ENCODE results near the gene CEP41. TPM values are rescaled to one million over a fixed set of nuclear protein-coding genes. Genes with fewer than 3 reads are reported as not detected.

CEP41 gene
- total RNA-seq, 2 experiments from 2014 or later: 3.3 to 4.8 TPM

DNA sequence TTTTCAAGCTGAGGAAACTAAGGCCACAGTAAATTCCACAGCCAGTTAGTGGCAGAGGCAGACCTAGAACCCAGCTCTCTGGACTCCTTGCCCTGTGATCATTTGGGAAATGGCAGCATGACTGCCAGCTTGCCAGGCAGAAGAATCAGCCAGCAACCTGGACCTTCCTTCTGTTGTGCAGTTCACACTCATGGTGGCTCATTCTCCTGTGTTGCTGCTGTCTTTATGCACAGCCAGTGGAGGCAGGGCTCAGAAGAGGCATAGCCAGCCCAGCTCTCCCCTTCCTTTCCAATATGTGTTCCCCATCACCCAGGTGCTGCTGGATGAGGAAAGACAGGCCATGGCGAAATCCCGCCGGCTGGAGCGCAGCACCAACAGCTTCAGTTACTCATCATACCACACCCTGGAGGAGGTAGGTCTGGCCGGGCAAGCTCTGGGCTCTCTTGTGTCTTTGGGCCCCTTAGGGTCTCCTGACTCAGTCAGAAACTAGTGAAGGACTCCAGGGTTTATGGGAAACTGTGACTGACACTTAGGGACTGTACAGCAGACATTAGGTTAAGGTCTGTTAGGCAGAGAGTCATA, 81.4 kb downstream of the CEP41 start:
- DNase-seq: no peak
- H3K27ac Mint-ChIP-seq: no peak overlapping the region
- ChIA-PET CTCF (no interaction called here), POLR2A (interaction anchor here (0.8 kb wide), 1 partner anchor 33 kb away, joined by 3 read pairs; no protein-coding TSS in a partner anchor)
- Histone ChIP-seq H3K27ac (ENCODE audit: low read depth in 1 of 2, low read length in 2 of 2) (no peak overlapping the region), H3K9me3 (ENCODE audit: control insufficient read depth in 1 of 2, insufficient read depth in 1 of 2, low read length in 2 of 2) (peaks cover 10 to 11% of the 10 kb centered on the region in 2 experiments), H3K4me3 (ENCODE audit: low read length) (no peak overlapping the region), H3K4me1 (ENCODE audit: insufficient read depth, low read length) (no peaks in the 10 kb centered on the region), H3K36me3 (ENCODE audit: insufficient read depth, low read length) (no peaks in the 10 kb centered on the region), H3K27me3 (ENCODE audit: control insufficient read depth in 1 of 2, insufficient read depth in 2 of 2, low read length in 2 of 2) (peaks cover 0 to 2% of the 10 kb centered on the region in 2 experiments)
- H3K4me3 Mint-ChIP-seq: no peak overlapping the region
- ATAC-seq (ENCODE audit: poor library complexity): no peak
- H3K4me1 Mint-ChIP-seq (ENCODE audit: low read depth): no peaks in the 10 kb centered on the region
- H3K27me3 Mint-ChIP-seq: no peaks in the 10 kb centered on the region
- peaks cover 5% of the 10 kb centered on the region for H3K9me3 Mint-ChIP-seq
- intact Hi-C loops (cut with DNase I, micrococcal nuclease): no loop called here
- TF ChIP-seq, protein P1, sequence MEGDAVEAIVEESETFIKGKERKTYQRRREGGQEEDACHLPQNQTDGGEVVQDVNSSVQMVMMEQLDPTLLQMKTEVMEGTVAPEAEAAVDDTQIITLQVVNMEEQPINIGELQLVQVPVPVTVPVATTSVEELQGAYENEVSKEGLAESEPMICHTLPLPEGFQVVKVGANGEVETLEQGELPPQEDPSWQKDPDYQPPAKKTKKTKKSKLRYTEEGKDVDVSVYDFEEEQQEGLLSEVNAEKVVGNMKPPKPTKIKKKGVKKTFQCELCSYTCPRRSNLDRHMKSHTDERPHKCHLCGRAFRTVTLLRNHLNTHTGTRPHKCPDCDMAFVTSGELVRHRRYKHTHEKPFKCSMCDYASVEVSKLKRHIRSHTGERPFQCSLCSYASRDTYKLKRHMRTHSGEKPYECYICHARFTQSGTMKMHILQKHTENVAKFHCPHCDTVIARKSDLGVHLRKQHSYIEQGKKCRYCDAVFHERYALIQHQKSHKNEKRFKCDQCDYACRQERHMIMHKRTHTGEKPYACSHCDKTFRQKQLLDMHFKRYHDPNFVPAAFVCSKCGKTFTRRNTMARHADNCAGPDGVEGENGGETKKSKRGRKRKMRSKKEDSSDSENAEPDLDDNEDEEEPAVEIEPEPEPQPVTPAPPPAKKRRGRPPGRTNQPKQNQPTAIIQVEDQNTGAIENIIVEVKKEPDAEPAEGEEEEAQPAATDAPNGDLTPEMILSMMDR (IDR thresholded peaks at IDR 0.05): no peak
- no peaks in the 10 kb centered on the region for H3K36me3 Mint-ChIP-seq (ENCODE audit: low read depth)

DNA sequence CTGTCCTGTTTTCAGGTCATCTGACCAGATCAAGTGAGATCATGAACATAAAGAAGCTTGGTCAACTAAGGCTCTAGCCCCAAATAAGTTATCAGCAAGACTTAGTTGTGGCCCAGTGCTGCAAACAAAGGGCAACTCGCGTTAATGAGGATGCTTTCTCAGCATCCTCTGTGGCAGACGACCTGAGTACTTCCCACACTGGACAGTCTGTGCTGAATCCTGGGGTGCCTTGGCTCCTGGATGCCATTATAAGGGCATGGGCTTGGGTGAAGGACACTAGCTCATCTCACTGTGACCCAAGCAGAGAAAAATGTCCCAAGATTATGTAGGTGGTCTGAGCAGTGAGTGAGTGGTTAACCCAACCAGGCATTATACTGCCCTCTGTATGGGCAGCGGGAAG, 82.3 kb downstream of the CEP41 start:
- H3K27me3 Mint-ChIP-seq: no peaks in the 10 kb centered on the region
- Histone ChIP-seq H3K27ac (ENCODE audit: low read depth in 1 of 2, low read length in 2 of 2) (no peak overlapping the region), H3K4me3 (ENCODE audit: low read length) (no peak overlapping the region), H3K36me3 (ENCODE audit: insufficient read depth, low read length) (no peaks in the 10 kb centered on the region), H3K4me1 (ENCODE audit: insufficient read depth, low read length) (no peaks in the 10 kb centered on the region), H3K9me3 (ENCODE audit: control insufficient read depth in 1 of 2, insufficient read depth in 1 of 2, low read length in 2 of 2) (peaks cover 10 to 11% of the 10 kb centered on the region in 2 experiments), H3K27me3 (ENCODE audit: control insufficient read depth in 1 of 2, insufficient read depth in 2 of 2, low read length in 2 of 2) (peaks cover 0 to 2% of the 10 kb centered on the region in 2 experiments)
- H3K9me3 Mint-ChIP-seq: peaks cover 5% of the 10 kb centered on the region
- TF ChIP-seq, protein P1 (IDR thresholded peaks at IDR 0.05): no peak
- ATAC-seq (ENCODE audit: poor library complexity) (no peak), DNase-seq (no peak)
- ChIA-PET POLR2A (no interaction called here), CTCF (no interaction called here)
- intact Hi-C loops (cut with DNase I, micrococcal nuclease): no loop called here
- no peak overlapping the region for H3K4me3 Mint-ChIP-seq
- no peaks in the 10 kb centered on the region for H3K36me3 Mint-ChIP-seq (ENCODE audit: low read depth)
- no peaks in the 10 kb centered on the region for H3K4me1 Mint-ChIP-seq (ENCODE audit: low read depth)
- no peak overlapping the region for H3K27ac Mint-ChIP-seq

DNA sequence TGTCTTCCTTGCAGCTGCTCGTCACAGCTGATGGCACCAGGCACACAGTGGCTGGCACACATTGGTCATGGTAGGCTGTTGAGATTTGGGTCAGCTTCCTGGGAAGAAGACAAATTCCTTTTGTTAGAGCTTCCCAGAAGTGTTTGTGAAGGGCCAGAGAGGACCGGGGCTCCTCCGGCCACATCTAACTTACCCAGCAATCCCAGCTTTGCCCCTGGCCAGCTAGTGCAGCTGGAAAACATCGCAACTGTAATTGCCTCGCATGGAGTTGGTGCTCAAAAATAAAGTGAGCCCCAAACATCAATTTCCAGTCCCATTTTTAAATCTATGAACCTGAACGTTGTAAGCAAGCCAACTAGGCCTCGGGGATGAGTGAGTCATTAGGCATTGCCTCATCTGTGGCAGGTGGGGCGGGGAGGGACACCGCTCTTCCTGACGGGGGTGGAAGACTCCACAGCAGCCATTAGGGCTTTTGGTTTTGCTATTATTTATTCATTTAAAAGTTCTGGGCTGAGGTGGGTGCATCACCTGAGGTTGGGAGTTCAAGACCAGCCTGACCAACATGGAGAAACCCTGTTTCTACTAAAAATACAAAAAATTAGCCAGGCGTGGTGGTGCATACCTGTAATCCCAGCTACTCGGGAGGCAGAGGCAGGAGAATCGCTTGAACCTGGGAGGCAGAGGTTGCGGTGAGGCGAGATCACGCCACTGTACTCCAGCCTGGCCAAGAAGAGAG, 83.8 kb downstream of the CEP41 start:
- H3K9me3 Mint-ChIP-seq: peaks cover 5% of the 10 kb centered on the region
- ChIA-PET POLR2A (no interaction called here), CTCF (no interaction called here)
- no peaks in the 10 kb centered on the region for H3K4me1 Mint-ChIP-seq (ENCODE audit: low read depth)
- H3K27ac Mint-ChIP-seq: no peak overlapping the region
- no peaks in the 10 kb centered on the region for H3K36me3 ChIP-seq (ENCODE audit: insufficient read depth, low read length)
- H3K4me1 ChIP-seq (ENCODE audit: insufficient read depth, low read length): no peaks in the 10 kb centered on the region
- H3K27ac ChIP-seq (ENCODE audit: low read depth in 1 of 2, low read length in 2 of 2): no peak overlapping the region
- no peak for ATAC-seq (ENCODE audit: poor library complexity)
- H3K9me3 ChIP-seq (ENCODE audit: control insufficient read depth in 1 of 2, insufficient read depth in 1 of 2, low read length in 2 of 2): peaks cover 10 to 11% of the 10 kb centered on the region in 2 experiments
- TF ChIP-seq, protein P1 (IDR thresholded peaks at IDR 0.05): no peak
- no peaks in the 10 kb centered on the region for H3K36me3 Mint-ChIP-seq (ENCODE audit: low read depth)
- H3K27me3 Mint-ChIP-seq: no peaks in the 10 kb centered on the region
- H3K4me3 ChIP-seq (ENCODE audit: low read length): no peak overlapping the region
- H3K4me3 Mint-ChIP-seq: no peak overlapping the region
- no peak for DNase-seq
- H3K27me3 ChIP-seq (ENCODE audit: control insufficient read depth in 1 of 2, insufficient read depth in 2 of 2, low read length in 2 of 2): peaks cover 0 to under 1% of the 10 kb centered on the region in 2 experiments
- intact Hi-C loops (cut with DNase I, micrococcal nuclease): no loop called here
